ENCODE measurements around the gene TMEM217. TPM values are rescaled to one million over a fixed set of nuclear protein-coding genes. Genes with fewer than 3 reads are reported as not detected.

The TMEM217 gene
- total and polyA plus RNA-seq, 2 experiments from 2014 or later = 0.87 to 2.1 TPM

GRCh38 chr6:37260040-37260439 is 2.1 kb upstream of the TMEM217 start:
- no peak overlapping the region for H3K27ac ChIP-seq
- WGBS (ENCODE audit: low lambda C conversion rate, missing lambda C conversion rate) = 92% methylated on average over 2 of the region's 2 CpGs
- H3K4me1 ChIP-seq (ENCODE audit: insufficient read depth) = peaks cover 6% of the 10 kb centered on the region
- no peak for DNase-seq (ENCODE audit: low spot score)
- no peak for TF ChIP-seq EZH2phosphoT487 (IDR thresholded peaks at IDR 0.05; ENCODE audit: low read depth, severe bottlenecking, unreplicated experiment)
- no peak for TF ChIP-seq EZH2 (IDR thresholded peaks at IDR 0.05; ENCODE audit: borderline replicate concordance)
- no peak for TF ChIP-seq CTCF (IDR thresholded peaks at IDR 0.05; ENCODE audit: poor library complexity)
- H3K9me2 ChIP-seq (replicated peaks; ENCODE audit: insufficient read depth) = no peaks in the 10 kb centered on the region
- no peaks in the 10 kb centered on the region for H3K27me3 ChIP-seq
- no peaks in the 10 kb centered on the region for H3K9me3 ChIP-seq (ENCODE audit: low read depth)
- no peaks in the 10 kb centered on the region for H4K20me1 ChIP-seq (ENCODE audit: insufficient read depth, poor library complexity, severe bottlenecking)
- no peak overlapping the region for H2AFZ ChIP-seq
- H3K36me3 ChIP-seq (replicated peaks; ENCODE audit: insufficient read depth, low read depth) = no peaks in the 10 kb centered on the region
- peaks cover 65% of the 10 kb centered on the region for H3K79me2 ChIP-seq
- no peak overlapping the region for H3K4me3 ChIP-seq
- no peak overlapping the region for H3K4me2 ChIP-seq

GRCh38 chr6:37259191-37259590 is 1.2 kb upstream of the TMEM217 start:
- Histone ChIP-seq H3K27me3 (no peaks in the 10 kb centered on the region), H3K4me3 (no peak overlapping the region), H3K4me2 (peak overlapping the region; percentile 87), H3K9me3 (ENCODE audit: low read depth) (no peaks in the 10 kb centered on the region), H3K79me2 (peaks cover 57% of the 10 kb centered on the region), H3K27ac (no peak overlapping the region), H3K36me3 (replicated peaks; ENCODE audit: insufficient read depth, low read depth) (no peaks in the 10 kb centered on the region), H4K20me1 (ENCODE audit: insufficient read depth, poor library complexity, severe bottlenecking) (no peaks in the 10 kb centered on the region), H3K9me2 (replicated peaks; ENCODE audit: insufficient read depth) (no peaks in the 10 kb centered on the region), H3K4me1 (ENCODE audit: insufficient read depth) (peaks cover 6% of the 10 kb centered on the region), H2AFZ (no peak overlapping the region)
- DNase-seq (ENCODE audit: low spot score) = no peak
- no peak for TF ChIP-seq EZH2phosphoT487 (IDR thresholded peaks at IDR 0.05; ENCODE audit: low read depth, severe bottlenecking, unreplicated experiment)
- no peak for TF ChIP-seq EZH2 (IDR thresholded peaks at IDR 0.05; ENCODE audit: borderline replicate concordance)
- no peak for TF ChIP-seq CTCF (IDR thresholded peaks at IDR 0.05; ENCODE audit: poor library complexity)
- WGBS (ENCODE audit: low lambda C conversion rate, missing lambda C conversion rate) = 79% methylated on average over 2 of the region's 2 CpGs

- Histone ChIP-seq H3K4me2 (peak overlapping the region; percentile 87), H3K9me2 (replicated peaks; ENCODE audit: insufficient read depth) (no peaks in the 10 kb centered on the region), H2AFZ (peak overlapping the region; percentile 71), H3K36me3 (replicated peaks; ENCODE audit: insufficient read depth, low read depth) (no peaks in the 10 kb centered on the region), H4K20me1 (ENCODE audit: insufficient read depth, poor library complexity, severe bottlenecking) (no peaks in the 10 kb centered on the region), H3K4me3 (peak overlapping the region; percentile 61), H3K27me3 (no peaks in the 10 kb centered on the region), H3K79me2 (peaks cover 51% of the 10 kb centered on the region), H3K4me1 (ENCODE audit: insufficient read depth) (peaks cover 6% of the 10 kb centered on the region), H3K27ac (peak overlapping the region; percentile 92), H3K9me3 (ENCODE audit: low read depth) (no peaks in the 10 kb centered on the region)
- TF ChIP-seq CTCF (IDR thresholded peaks at IDR 0.05; ENCODE audit: poor library complexity) (no peak), EZH2phosphoT487 (IDR thresholded peaks at IDR 0.05; ENCODE audit: low read depth, severe bottlenecking, unreplicated experiment) (no peak), EZH2 (IDR thresholded peaks at IDR 0.05; ENCODE audit: borderline replicate concordance) (no peak)
- 17% methylated on average over 11 of the region's 11 CpGs for WGBS (ENCODE audit: low lambda C conversion rate, missing lambda C conversion rate)
- DNase-seq (ENCODE audit: low spot score) = no peak
Measured at GRCh38 chr6:37258405-37259105, 611 bp upstream of the TMEM217 start.

Measured in hepatocyte (in vitro differentiated cells).